ENCODE measurements around the gene UPK2. TPM values are rescaled to one million over a fixed set of nuclear protein-coding genes. Genes with fewer than 3 reads are reported as not detected.
"Not testable (repeated sequence)": the region's sequence is repeated elsewhere in the genome, so short reads cannot be mapped to it uniquely, and the experiment has no call there.

The UPK2 gene
- total RNA-seq, 2 donors from 2014 or later, result not detected

DNA sequence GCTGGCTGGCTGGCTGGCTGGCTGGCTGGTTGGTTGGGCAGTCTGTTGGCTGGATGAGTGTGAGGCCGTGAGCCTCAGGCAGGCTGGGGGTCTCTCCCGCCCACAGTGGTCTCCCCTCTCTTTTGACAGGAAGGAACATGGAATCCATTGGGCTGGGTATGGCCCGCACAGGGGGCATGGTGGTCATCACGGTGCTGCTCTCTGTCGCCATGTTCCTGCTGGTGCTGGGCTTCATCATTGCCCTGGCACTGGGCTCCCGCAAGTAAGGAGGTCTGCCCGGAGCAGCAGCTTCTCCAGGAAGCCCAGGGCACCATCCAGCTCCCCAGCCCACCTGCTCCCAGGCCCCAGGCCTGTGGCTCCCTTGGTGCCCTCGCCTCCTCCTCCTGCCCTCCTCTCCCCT lies 1.9 kb downstream of the UPK2 start:
- TF ChIP-seq, protein P1, sequence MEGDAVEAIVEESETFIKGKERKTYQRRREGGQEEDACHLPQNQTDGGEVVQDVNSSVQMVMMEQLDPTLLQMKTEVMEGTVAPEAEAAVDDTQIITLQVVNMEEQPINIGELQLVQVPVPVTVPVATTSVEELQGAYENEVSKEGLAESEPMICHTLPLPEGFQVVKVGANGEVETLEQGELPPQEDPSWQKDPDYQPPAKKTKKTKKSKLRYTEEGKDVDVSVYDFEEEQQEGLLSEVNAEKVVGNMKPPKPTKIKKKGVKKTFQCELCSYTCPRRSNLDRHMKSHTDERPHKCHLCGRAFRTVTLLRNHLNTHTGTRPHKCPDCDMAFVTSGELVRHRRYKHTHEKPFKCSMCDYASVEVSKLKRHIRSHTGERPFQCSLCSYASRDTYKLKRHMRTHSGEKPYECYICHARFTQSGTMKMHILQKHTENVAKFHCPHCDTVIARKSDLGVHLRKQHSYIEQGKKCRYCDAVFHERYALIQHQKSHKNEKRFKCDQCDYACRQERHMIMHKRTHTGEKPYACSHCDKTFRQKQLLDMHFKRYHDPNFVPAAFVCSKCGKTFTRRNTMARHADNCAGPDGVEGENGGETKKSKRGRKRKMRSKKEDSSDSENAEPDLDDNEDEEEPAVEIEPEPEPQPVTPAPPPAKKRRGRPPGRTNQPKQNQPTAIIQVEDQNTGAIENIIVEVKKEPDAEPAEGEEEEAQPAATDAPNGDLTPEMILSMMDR (IDR thresholded peaks at IDR 0.05), result no peak
- TF ChIP-seq POLR2A (IDR thresholded peaks at IDR 0.05), result no peak
- ATAC-seq, result no peak
- WGBS, 2 donors, result 85 to 94% methylated on average over 1 to 8 of the region's 8 CpGs
- no peaks in the 10 kb centered on the region for H3K27me3 ChIP-seq
- H3K36me3 ChIP-seq (replicated peaks in 1 of 2; ENCODE audit: insufficient read depth in 1 of 2, low read depth in 2 of 2), result no peaks in the 10 kb centered on the region
- no peak for DNase-seq
- intact Hi-C loops (cut with DNase I), result loop anchor here (2.0 to 5.0 kb wide), 2 partner anchors 51 to 271 kb away; no protein-coding TSS in a partner anchor
- no peak overlapping the region for H3K4me3 ChIP-seq
- H3K4me1 ChIP-seq, result no peaks in the 10 kb centered on the region
- no peak overlapping the region for H3K27ac ChIP-seq
- no peaks in the 10 kb centered on the region for H3K9me3 ChIP-seq

DNA sequence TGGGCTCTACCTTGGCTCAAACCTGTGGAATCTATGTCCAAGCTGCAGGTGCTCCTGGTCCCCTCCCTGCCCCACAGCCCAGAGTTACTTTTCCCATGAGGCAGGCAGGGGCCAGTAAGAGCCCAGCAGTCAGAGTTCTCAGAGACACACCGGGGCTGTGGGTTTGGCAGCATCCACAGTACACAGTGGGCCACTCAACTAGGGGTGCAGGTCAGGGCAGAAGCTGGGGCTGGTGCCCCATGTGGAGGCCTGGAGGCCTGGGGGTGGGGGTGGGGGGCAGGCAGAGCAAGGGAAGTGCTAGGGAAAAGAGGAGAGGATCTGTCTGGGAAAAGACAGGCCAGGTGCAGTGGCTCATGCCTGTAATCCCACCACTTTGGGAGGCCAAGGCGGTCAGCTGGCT lies 2.5 kb downstream of the UPK2 start:
- TF ChIP-seq POLR2A (IDR thresholded peaks at IDR 0.05), result no peak
- TF ChIP-seq, protein P1 (IDR thresholded peaks at IDR 0.05), result no peak
- 66 to 71% methylated on average over 2 of the region's 2 CpGs for WGBS, 2 donors
- intact Hi-C loops (cut with DNase I), result loop anchor here (2.0 to 5.0 kb wide), 2 partner anchors 52 to 271 kb away; no protein-coding TSS in a partner anchor
- Histone ChIP-seq H3K9me3 (no peaks in the 10 kb centered on the region), H3K27me3 (no peaks in the 10 kb centered on the region), H3K4me1 (no peaks in the 10 kb centered on the region), H3K36me3 (replicated peaks in 1 of 2; ENCODE audit: insufficient read depth in 1 of 2, low read depth in 2 of 2) (no peaks in the 10 kb centered on the region), H3K27ac (no peak overlapping the region), H3K4me3 (no peak overlapping the region)
- DNase-seq (no peak), ATAC-seq (no peak)

DNA sequence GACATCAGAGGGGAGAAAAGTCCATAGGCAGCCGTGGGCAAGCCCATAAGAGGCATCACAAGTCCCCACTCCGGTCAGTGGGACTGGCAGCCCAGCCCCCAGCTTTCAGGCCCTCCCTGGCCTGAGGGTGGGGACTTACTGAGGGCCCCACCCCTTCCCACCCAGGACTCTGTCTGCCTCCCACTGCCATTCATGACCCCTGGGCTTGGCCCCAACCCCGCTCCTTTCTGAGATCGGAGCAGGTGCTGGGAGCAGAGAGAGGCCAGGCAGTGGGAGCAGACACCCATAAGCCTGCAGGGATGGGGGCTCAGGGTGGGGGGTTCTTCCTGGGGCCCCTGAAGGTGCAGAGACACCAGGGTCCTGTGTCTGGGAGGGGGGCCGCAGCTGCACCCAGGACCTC lies 5.1 kb downstream of the UPK2 start:
- no peaks in the 10 kb centered on the region for H3K9me3 ChIP-seq
- DNase-seq (no peak), ATAC-seq (no peak)
- intact Hi-C loops (cut with DNase I), result no loop called here
- TF ChIP-seq, protein P1 (IDR thresholded peaks at IDR 0.05), result no peak
- TF ChIP-seq POLR2A (IDR thresholded peaks at IDR 0.05), result no peak
- WGBS, 2 donors, result 66 to 68% methylated on average over 2 to 5 of the region's 5 CpGs
- no peaks in the 10 kb centered on the region for H3K27me3 ChIP-seq
- no peaks in the 10 kb centered on the region for H3K4me1 ChIP-seq
- no peak overlapping the region for H3K4me3 ChIP-seq
- H3K27ac ChIP-seq, result no peak overlapping the region
- no peaks in the 10 kb centered on the region for H3K36me3 ChIP-seq (replicated peaks in 1 of 2; ENCODE audit: insufficient read depth in 1 of 2, low read depth in 2 of 2)

DNA sequence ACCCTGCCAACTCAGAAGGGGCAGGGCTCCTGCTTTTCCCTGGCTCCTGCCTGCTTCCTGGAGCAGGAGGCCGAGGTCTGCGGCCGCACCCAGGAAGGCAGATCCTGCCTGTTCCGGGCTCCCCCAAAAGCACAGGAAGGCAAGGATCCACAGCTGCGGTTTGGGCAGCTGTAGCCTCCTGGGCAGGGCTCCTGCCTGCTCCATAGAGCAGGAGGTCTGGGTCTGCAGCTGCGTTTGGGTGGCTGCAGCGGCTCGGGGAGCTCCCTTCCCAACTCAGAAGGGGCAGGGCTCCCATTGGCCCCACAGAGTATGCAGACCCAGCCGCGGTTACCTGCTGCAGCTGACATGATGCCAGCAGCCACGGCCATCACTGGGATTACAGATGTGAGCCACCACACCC lies 5.5 kb downstream of the UPK2 start:
- H3K9me3 ChIP-seq, result no peaks in the 10 kb centered on the region
- no peak overlapping the region for H3K4me3 ChIP-seq
- WGBS, 2 donors, result 20 to 60% methylated on average over 1 to 11 of the region's 11 CpGs
- no peak for TF ChIP-seq POLR2A (IDR thresholded peaks at IDR 0.05)
- TF ChIP-seq, protein P1 (IDR thresholded peaks at IDR 0.05), result no peak
- ATAC-seq, result no peak
- H3K27me3 ChIP-seq, result no peaks in the 10 kb centered on the region
- no peaks in the 10 kb centered on the region for H3K36me3 ChIP-seq (replicated peaks in 1 of 2; ENCODE audit: insufficient read depth in 1 of 2, low read depth in 2 of 2)
- DNase-seq, result no peak
- H3K27ac ChIP-seq, result no peak overlapping the region
- intact Hi-C loops (cut with DNase I), result no loop called here
- H3K4me1 ChIP-seq, result no peaks in the 10 kb centered on the region

DNA sequence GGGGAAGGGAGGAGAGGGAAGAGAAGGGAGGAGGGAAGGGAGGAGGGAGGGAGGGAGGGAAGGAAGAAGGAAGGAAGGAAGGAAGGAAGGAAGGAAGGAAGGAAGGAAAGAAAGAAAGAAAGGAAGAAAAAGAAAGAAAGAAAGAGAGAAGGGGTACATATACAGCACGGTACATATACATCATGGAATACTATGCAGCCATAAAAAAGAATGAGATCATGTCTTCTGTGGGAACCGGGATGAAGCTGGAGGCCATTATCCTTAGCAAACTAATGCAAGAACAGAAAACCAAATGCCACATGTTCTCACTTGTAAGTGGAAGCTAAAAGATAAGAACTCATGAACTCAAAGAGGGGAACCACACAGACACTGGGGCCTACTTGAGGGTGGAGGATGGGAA lies 13.4 kb downstream of the UPK2 start:
- H3K27ac ChIP-seq; H3K9me3 ChIP-seq; H3K27me3 ChIP-seq; H3K4me1 ChIP-seq; intact Hi-C loops (cut with DNase I); H3K36me3 ChIP-seq (replicated peaks in 1 of 2; ENCODE audit: insufficient read depth in 1 of 2, low read depth in 2 of 2); ATAC-seq; DNase-seq; H3K4me3 ChIP-seq: not testable (repeated sequence)
- WGBS, 2 donors, result 91 to 92% methylated on average over 2 of the region's 2 CpGs
